Fibroblast of skin of back (primary cell): Measurements from ENCODE around the gene COMMD1.
"Not testable (repeated sequence)": the region's sequence is repeated elsewhere in the genome, so short reads cannot be mapped to it uniquely, and the experiment has no call there.

ENCODE experiments used
- DNase-seq: peaks from one replicate; pipeline ENCODE4 v3.0.0-alpha.2; 2013

Gene COMMD1

GRCh38 chr2:62076980-62077638, 171.6 kb downstream of the COMMD1 start:
- DNase-seq: no peak

GRCh38 chr2:62084801-62085200, 179.3 kb downstream of the COMMD1 start:
- DNase-seq: no peak

GRCh38 chr2:62089658-62090057, 184.2 kb downstream of the COMMD1 start:
- DNase-seq: peak; percentile 25

GRCh38 chr2:62091471-62091870, 186.0 kb downstream of the COMMD1 start:
- DNase-seq: no peak

- DNase-seq: no peak
These were observed 193.6 kb downstream of the COMMD1 start for GRCh38 chr2:62099050-62099449.

GRCh38 chr2:62099523-62100175, 194.2 kb downstream of the COMMD1 start:
- DNase-seq: no peak

GRCh38 chr2:62101886-62102285, 196.4 kb downstream of the COMMD1 start:
- DNase-seq: no peak

- DNase-seq: no peak
These were observed 197.0 kb downstream of the COMMD1 start for GRCh38 chr2:62102402-62102920.

- no peak for DNase-seq
These were observed 204.1 kb downstream of the COMMD1 start for GRCh38 chr2:62109554-62109953.

GRCh38 chr2:62110415-62111025, 205.0 kb downstream of the COMMD1 start:
- no peak for DNase-seq

- no peak for DNase-seq
These were observed 206.7 kb downstream of the COMMD1 start for GRCh38 chr2:62112179-62112578.

- DNase-seq: no peak
These were observed 209.1 kb downstream of the COMMD1 start for GRCh38 chr2:62114564-62114963.

GRCh38 chr2:62116983-62117382, 211.5 kb downstream of the COMMD1 start:
- DNase-seq: no peak

- no peak for DNase-seq
These were observed 212.7 kb downstream of the COMMD1 start for GRCh38 chr2:62118160-62118559.

- DNase-seq: no peak
These were observed 214.0 kb downstream of the COMMD1 start for GRCh38 chr2:62119311-62119974.

GRCh38 chr2:62126239-62126638, 220.8 kb downstream of the COMMD1 start:
- DNase-seq: not testable (repeated sequence)

- no peak for DNase-seq
These were observed 227.9 kb downstream of the COMMD1 start for GRCh38 chr2:62133320-62133823.

- DNase-seq: no peak
These were observed 231.7 kb downstream of the COMMD1 start for GRCh38 chr2:62136956-62137830.

GRCh38 chr2:62140426-62141141, 235.1 kb downstream of the COMMD1 start:
- DNase-seq: no peak

- no peak for DNase-seq
These were observed 235.8 kb downstream of the COMMD1 start for GRCh38 chr2:62141142-62141740.

GRCh38 chr2:62142054-62142453, 236.6 kb downstream of the COMMD1 start:
- DNase-seq: no peak
